GM23248 (cell line): ENCODE data around the gene POLR2B.

Experiments used
- EZH2 ChIP-seq: fragments of 200-600 bp; sonication (generic); IDR thresholded peaks from 2 replicates; pipeline ENCODE4 v1.6.1; 2018; ENCODE audit warnings: antibody characterized with exemption, mild to moderate bottlenecking; ENCODE audit not compliant: insufficient read depth, poor library complexity, severe bottlenecking
- EZH2phosphoT487 ChIP-seq: fragments of 200-600 bp; sonication (generic); IDR thresholded peaks from 2 replicates; pipeline ENCODE4 v1.6.1; 2018; ENCODE audit warnings: antibody characterized with exemption, moderate library complexity, mild to moderate bottlenecking, low read depth; ENCODE audit not compliant: insufficient read depth

DNA sequence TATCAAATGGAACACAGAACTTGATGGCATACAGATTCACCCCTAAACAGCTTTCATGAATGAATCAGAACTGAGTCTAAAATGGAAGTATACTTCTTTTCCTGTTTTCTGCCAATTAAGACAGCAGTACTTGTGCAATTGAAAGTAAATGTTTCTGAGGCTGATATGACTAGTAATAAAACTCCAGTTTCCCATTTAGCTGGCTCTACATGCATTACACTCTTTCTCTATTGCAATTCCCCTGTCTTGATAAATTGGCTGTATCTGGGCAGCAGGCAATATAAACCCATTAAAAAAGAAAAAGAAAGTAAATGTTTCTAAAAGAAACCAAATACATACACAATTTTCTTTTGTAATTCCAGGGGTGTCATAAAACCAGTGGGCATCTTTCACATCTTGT lies 5.9 kb upstream of the POLR2B start:
- TF ChIP-seq EZH2 = no peak
- no peak for TF ChIP-seq EZH2phosphoT487
